ENCODE results near the gene PHACTR3. TPM values are rescaled to one million over a fixed set of nuclear protein-coding genes. Genes with fewer than 3 reads are reported as not detected.

PHACTR3 gene
- total and polyA plus RNA-seq, 2 of the 8 experiments (the other 6 are each of a cell fraction or from before 2014, with no cell fraction given) = 0.05 to 0.13 TPM

- WGBS, 2 experiments (ENCODE audit: extremely low coverage in 1 of 2, insufficient coverage in 1 of 2, insufficient read length in 1 of 2, insufficient replicate concordance in 2 of 2, low coverage in 1 of 2, low lambda C conversion rate in 2 of 2, missing lambda C conversion rate in 1 of 2) = 72% methylated on average over 7 of the region's 7 CpGs; no CpG with 5 or more reads in 1 of the 2 experiments
Measured at GRCh38 chr20:59645761-59646171, 41.4 kb downstream of the PHACTR3 start.

More at GRCh38 chr20:59645761-59646171, 41.4 kb downstream of the PHACTR3 start:
- no peak overlapping the region for H2BK15ac ChIP-seq (ENCODE audit: low read length)
- no peak overlapping the region for H2BK12ac ChIP-seq (ENCODE audit: low read depth, low read length)
- H3K4ac ChIP-seq (replicated peaks; ENCODE audit: insufficient read length, low read depth, low read length) = no peak overlapping the region
- no peaks in the 10 kb centered on the region for H3K4me1 ChIP-seq (replicated peaks in 1 of 4; ENCODE audit: control insufficient read depth in 3 of 4, insufficient read depth in 4 of 4, low read length in 3 of 4)
- no peak overlapping the region for H2BK20ac ChIP-seq (ENCODE audit: low read length)
- FAIRE-seq (no peak), DNase-seq (ENCODE audit: low read depth in 1 of 2, low spot score in 2 of 2) (no peak)
- H3K23me2 ChIP-seq (ENCODE audit: low read depth, low read length) = no peaks in the 10 kb centered on the region; the same call in 1 of the 2 replicates
- no peak overlapping the region for H3K27ac ChIP-seq (ENCODE audit: low read depth, low read length)
- no peaks in the 10 kb centered on the region for H3K36me3 ChIP-seq (ENCODE audit: control insufficient read depth in 2 of 4, insufficient read depth in 4 of 4, low read length in 3 of 4)
- ChIA-PET CTCF (ENCODE audit: partially characterized antibody) (no interaction called here), POLR2A (ENCODE audit: partially characterized antibody) (no interaction called here)
- H3K9me3 ChIP-seq (ENCODE audit: insufficient read depth in 2 of 2, low read depth in 1 of 2, low read length in 1 of 2) = peaks cover 76 to 88% of the 10 kb centered on the region in 2 experiments
- no peak overlapping the region for H3K14ac ChIP-seq (ENCODE audit: insufficient read length)
- no peak overlapping the region for H3K9ac ChIP-seq (replicated peaks in 1 of 4; ENCODE audit: extremely low read depth in 1 of 4, low read depth in 3 of 4, low read length in 3 of 4)
- H4K5ac ChIP-seq (ENCODE audit: insufficient read length, low read depth, low read length) = no peak overlapping the region
- H2AFZ ChIP-seq (ENCODE audit: low read length) = no peak overlapping the region
- no peak overlapping the region for H2AK5ac ChIP-seq (ENCODE audit: low read depth, low read length)
- H4K8ac ChIP-seq (ENCODE audit: extremely low read depth, insufficient read depth, low read length) = no peak overlapping the region
- no peaks in the 10 kb centered on the region for H3K79me1 ChIP-seq (ENCODE audit: low read depth, low read length)
- no peaks in the 10 kb centered on the region for H3K79me2 ChIP-seq (ENCODE audit: control insufficient read depth in 1 of 2, insufficient read depth in 2 of 2, low read length in 2 of 2)
- no peak for TF ChIP-seq EGR1 (IDR thresholded peaks at IDR 0.05; ENCODE audit: borderline replicate concordance, low read depth, low read length)
- no peak for TF ChIP-seq CEBPB (IDR thresholded peaks at IDR 0.05; ENCODE audit: low read depth, low read length)
- no peak for TF ChIP-seq KDM5A (IDR thresholded peaks at IDR 0.05; ENCODE audit: low read length)
- TF ChIP-seq BCL11A (IDR thresholded peaks at IDR 0.05; ENCODE audit: low read depth in 2 of 2, low read length in 2 of 2) = no peak
- TF ChIP-seq SP2 (IDR thresholded peaks at IDR 0.05; ENCODE audit: low read length) = no peak
- TF ChIP-seq, protein P1, sequence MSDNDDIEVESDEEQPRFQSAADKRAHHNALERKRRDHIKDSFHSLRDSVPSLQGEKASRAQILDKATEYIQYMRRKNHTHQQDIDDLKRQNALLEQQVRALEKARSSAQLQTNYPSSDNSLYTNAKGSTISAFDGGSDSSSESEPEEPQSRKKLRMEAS (IDR thresholded peaks at IDR 0.05) = no peak
- TF ChIP-seq HDAC6 (IDR thresholded peaks at IDR 0.05; ENCODE audit: low read depth, low read length) = no peak
- no peak overlapping the region for H4K91ac ChIP-seq (replicated peaks; ENCODE audit: insufficient read length, low read length)
- H2BK120ac ChIP-seq (replicated peaks; ENCODE audit: low read depth, low read length) = no peak overlapping the region
- no peak overlapping the region for H2BK5ac ChIP-seq (ENCODE audit: low read depth, low read length)
- no peak overlapping the region for H3K4me2 ChIP-seq (ENCODE audit: insufficient read depth in 1 of 2, low read depth in 2 of 2, low read length in 2 of 2)
- no peaks in the 10 kb centered on the region for H3K27me3 ChIP-seq (replicated peaks in 1 of 4; ENCODE audit: control insufficient read depth in 3 of 4, extremely low read depth in 1 of 4, insufficient read depth in 3 of 4, low read length in 3 of 4)
- H3K4me3 ChIP-seq (ENCODE audit: extremely low read depth in 1 of 4, insufficient read depth in 2 of 4, low read depth in 3 of 4, low read length in 4 of 4) = no peak overlapping the region
- no peak overlapping the region for H3K18ac ChIP-seq (ENCODE audit: extremely low read depth, low read length)
- H4K20me1 ChIP-seq (replicated peaks in 1 of 2; ENCODE audit: control insufficient read depth in 1 of 2, insufficient read depth in 2 of 2, low read length in 2 of 2) = no peaks in the 10 kb centered on the region
- no peak overlapping the region for H3K23ac ChIP-seq (ENCODE audit: insufficient read length)
- no peak overlapping the region for H3K56ac ChIP-seq (replicated peaks; ENCODE audit: insufficient read length, low read depth, low read length)
